GM12864 (cell line): ENCODE data around the gene TJP2.

Experiments
- DNase-seq: peaks from one replicate; pipeline ENCODE4 v3.0.0-alpha.2; 2011; ENCODE audit warnings: low read depth
- H3K4me3 ChIP-seq: 2 replicates; pipeline ENCODE4 v1.5.1; 2011; ENCODE audit warnings: mild to moderate bottlenecking, low read depth, low read length, control low read depth
- CTCF ChIP-seq: IDR thresholded peaks from 2 replicates; pipeline ENCODE4 v1.5.1; 2011; ENCODE audit warnings: low read depth, mild to moderate bottlenecking, moderate library complexity, low read length, control low read depth, inconsistent platforms; ENCODE audit errors: missing control alignments

Gene TJP2

GRCh38 chr9:69232135-69232534 is 58.1 kb downstream of the TJP2 start:
- DNase-seq, result no peak
- TF ChIP-seq CTCF, result no peak
- no peak overlapping the region for H3K4me3 ChIP-seq

- DNase-seq, result no peak
- no peak overlapping the region for H3K4me3 ChIP-seq
- TF ChIP-seq CTCF, result no peak
Measured at GRCh38 chr9:69234683-69235082, 60.6 kb downstream of the TJP2 start.

GRCh38 chr9:69236188-69236587 is 62.1 kb downstream of the TJP2 start:
- no peak for TF ChIP-seq CTCF
- H3K4me3 ChIP-seq, result no peak overlapping the region

GRCh38 chr9:69237702-69238295 is 63.7 kb downstream of the TJP2 start:
- DNase-seq, result no peak
- H3K4me3 ChIP-seq, result no peak overlapping the region
- TF ChIP-seq CTCF, result no peak

More at GRCh38 chr9:69236188-69236587, 62.1 kb downstream of the TJP2 start:
- DNase-seq, result no peak

GRCh38 chr9:69243116-69243515 is 69.0 kb downstream of the TJP2 start:
- DNase-seq, result no peak
- no peak overlapping the region for H3K4me3 ChIP-seq
- no peak for TF ChIP-seq CTCF

GRCh38 chr9:69246629-69247028 is 72.6 kb downstream of the TJP2 start:
- TF ChIP-seq CTCF, result no peak
- H3K4me3 ChIP-seq, result no peak overlapping the region
- no peak for DNase-seq

- H3K4me3 ChIP-seq, result no peak overlapping the region
- TF ChIP-seq CTCF, result no peak
- no peak for DNase-seq
Measured at GRCh38 chr9:69248005-69248404, 73.9 kb downstream of the TJP2 start.
